Stimulated activated CD8-positive, alpha-beta memory T cell treated with anti-CD3 and anti-CD28 coated beads, Interleukin-4, amount 100 ng/mL, for 48 hours (primary cell): Measurements from ENCODE around the gene CEACAM3.

Source experiments
- DNase-seq: peaks from one replicate; pipeline ENCODE4 v3.0.0-alpha.2; 2020

The CEACAM3 gene

GRCh38 chr19:41847351-41848105 lies 51.1 kb downstream of the CEACAM3 start:
- DNase-seq: no peak

DNA sequence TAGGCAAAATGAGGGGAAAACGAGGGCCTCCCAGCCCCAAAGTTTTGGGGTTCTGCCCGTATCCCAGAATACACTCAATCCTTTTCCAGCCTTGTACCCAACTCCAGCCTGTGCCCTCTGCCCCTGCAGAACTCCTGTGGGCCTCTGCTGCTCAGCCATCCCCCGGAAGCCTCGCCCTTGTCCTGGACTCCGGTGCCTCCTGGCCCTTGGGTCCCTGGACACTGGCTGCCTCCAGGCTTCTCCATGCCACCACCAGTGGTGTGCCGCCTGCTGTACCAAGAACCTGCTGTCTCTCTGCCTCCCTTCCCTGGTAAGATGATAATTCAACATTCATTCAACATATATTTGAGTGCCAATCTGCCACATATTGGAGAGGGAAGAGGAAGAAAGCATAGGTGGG lies 52.3 kb downstream of the CEACAM3 start:
- DNase-seq: no peak

DNA sequence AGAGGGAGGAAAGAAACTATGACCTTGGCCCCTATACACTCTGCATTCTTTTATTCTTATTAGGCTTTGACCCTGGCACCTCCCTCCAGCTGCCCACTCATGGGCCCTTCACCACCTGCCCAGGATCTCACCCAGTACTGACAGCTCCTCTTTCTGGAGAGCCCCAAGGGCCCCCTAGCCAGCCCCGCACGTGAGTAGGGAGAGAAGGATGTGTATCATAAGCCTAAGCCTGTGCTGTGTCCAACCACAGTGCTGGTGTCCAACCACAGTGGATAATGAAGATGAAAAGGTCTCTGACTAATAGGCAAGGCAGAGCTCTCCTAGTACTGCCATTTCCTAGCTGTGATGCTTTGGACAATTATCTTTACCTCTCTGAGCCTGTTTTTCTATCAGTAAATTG lies 52.7 kb downstream of the CEACAM3 start:
- DNase-seq: no peak

DNA sequence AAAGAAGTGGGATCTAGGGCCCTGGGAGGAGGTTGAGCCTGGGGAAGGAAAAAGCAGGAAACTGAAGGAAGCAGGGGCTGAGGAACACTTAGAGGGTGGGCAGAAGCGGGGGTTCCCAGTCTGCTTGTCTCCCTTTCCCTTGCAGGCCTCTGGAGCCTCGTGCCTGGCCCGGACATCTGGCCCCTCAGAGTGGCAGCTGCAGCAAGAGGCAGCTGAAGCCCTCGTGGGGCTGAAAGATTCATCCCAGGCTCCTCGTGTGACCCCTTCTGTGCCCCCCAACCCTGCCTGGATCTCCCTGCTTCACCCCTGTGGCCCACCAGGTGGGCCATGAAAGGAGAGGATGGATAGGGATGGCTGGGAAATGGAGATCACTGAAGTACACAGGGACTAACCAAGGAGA lies 54.0 kb downstream of the CEACAM3 start:
- no peak for DNase-seq

DNA sequence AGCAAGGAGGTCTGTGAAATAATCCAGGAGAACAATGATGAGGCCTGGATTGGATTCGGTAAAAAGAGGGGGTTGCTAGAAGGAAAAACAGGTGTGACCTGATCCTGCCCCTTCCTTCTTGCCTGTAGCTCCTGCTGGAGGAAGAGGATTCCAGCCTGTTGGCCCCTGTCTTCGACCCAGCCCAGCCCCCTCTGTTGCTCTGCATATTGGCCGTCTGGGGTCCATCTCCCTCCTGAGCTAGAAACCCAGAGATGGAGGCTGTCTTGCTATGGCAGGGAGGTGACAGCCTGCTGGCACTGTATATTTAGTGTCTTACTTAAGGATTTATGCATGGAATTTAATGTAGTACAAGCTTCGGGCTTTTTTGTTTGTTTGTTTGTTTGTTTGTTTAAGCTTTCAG lies 55.1 kb downstream of the CEACAM3 start:
- DNase-seq: no peak

GRCh38 chr19:41853344-41853743 lies 57.0 kb downstream of the CEACAM3 start:
- no peak for DNase-seq

GRCh38 chr19:41853768-41854167 lies 57.4 kb downstream of the CEACAM3 start:
- no peak for DNase-seq

GRCh38 chr19:41859213-41859617 lies 62.8 kb downstream of the CEACAM3 start:
- DNase-seq: no peak

DNA sequence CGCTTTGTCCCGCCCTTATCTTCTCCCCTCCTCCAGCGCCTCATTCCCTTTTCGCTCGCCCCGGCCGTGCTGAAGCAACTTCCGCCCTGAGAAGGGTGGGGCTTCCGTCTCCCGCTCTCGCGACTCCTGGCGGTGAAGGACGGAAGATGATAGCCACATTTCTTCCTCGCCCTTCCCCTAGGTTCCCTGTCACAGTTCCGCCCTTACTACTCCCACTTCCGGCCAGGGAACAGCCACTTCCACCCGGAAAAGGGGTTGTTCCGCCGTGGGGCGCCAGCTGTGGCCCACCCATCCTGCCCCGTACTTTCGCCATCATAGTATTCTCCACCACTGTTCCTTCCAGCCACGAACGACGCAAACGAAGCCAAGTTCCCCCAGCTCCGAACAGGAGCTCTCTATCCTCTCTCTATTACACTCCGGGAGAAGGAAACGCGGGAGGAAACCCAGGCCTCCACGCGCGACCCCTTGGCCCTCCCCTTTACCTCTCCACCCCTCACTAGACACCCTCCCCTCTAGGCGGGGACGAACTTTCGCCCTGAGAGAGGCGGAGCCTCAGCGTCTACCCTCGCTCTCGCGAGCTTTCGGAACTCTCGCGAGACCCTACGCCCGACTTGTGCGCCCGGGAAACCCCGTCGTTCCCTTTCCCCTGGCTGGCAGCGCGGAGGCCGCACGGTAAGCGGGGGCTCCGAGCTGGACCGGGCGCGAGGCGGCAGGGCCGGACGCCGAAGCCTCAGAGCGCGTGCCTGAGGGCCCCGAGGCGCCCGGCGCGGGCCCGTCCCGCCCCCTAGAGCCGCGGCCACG lies 63.4 kb downstream of the CEACAM3 start, which contains the start of gene RPS19:
Gene RPS19 (plus strand): TSS at position 638 of the 801 bp plus-strand sequence. CDS start 520 bp downstream, outside the sequence.
- DNase-seq: peak; percentile 99

- peak; percentile 41 for DNase-seq
Observed at GRCh38 chr19:41860419-41861115, 64.2 kb downstream of the CEACAM3 start.
